ENCODE results near the gene MYO1E. TPM values are rescaled to one million over a fixed set of nuclear protein-coding genes. Genes with fewer than 3 reads are reported as not detected.
"Not testable (repeated sequence)": the region's sequence is repeated elsewhere in the genome, so short reads cannot be mapped to it uniquely, and the experiment has no call there.

Gene MYO1E
- total and polyA plus RNA-seq, 4 donors = 28.7 to 46.1 (median 38.7) TPM

- no peak overlapping the region for H3K27ac ChIP-seq (ENCODE audit: low read depth, low read length)
- no peaks in the 10 kb centered on the region for H3K4me1 ChIP-seq (ENCODE audit: control insufficient read depth, insufficient read depth, low read length)
- DNase-seq (ENCODE audit: low read depth in 4 of 6, low spot score in 6 of 6) = peak in 1 of 6 donors; percentile 55
- peaks cover 6% of the 10 kb centered on the region for H3K36me3 ChIP-seq (ENCODE audit: control insufficient read depth, insufficient read depth, low read length)
- H3K9me3 ChIP-seq (ENCODE audit: control insufficient read depth, insufficient read depth, low read length) = no peaks in the 10 kb centered on the region
- WGBS (ENCODE audit: insufficient coverage) = no CpG with 5 or more reads among the region's 2 CpGs
- no peak overlapping the region for H3K4me3 ChIP-seq (ENCODE audit: low read depth, low read length)
- no peaks in the 10 kb centered on the region for H3K27me3 ChIP-seq (ENCODE audit: control insufficient read depth, insufficient read depth, low read length)
Observed at GRCh38 chr15:59148153-59148833, 224.4 kb downstream of the MYO1E start.

- WGBS (ENCODE audit: insufficient coverage) = 90% methylated on average over 3 of the region's 5 CpGs
- Histone ChIP-seq H3K9me3 (ENCODE audit: control insufficient read depth, insufficient read depth, low read length) (no peaks in the 10 kb centered on the region), H3K4me1 (ENCODE audit: control insufficient read depth, insufficient read depth, low read length) (no peaks in the 10 kb centered on the region), H3K27ac (ENCODE audit: low read depth, low read length) (no peak overlapping the region), H3K4me3 (ENCODE audit: low read depth, low read length) (no peak overlapping the region), H3K36me3 (ENCODE audit: control insufficient read depth, insufficient read depth, low read length) (peaks cover 8% of the 10 kb centered on the region), H3K27me3 (ENCODE audit: control insufficient read depth, insufficient read depth, low read length) (no peaks in the 10 kb centered on the region)
- no peak for DNase-seq (ENCODE audit: low read depth in 4 of 6, low spot score in 6 of 6)
Observed at GRCh38 chr15:59147666-59148065, 225.0 kb downstream of the MYO1E start.

- not testable (repeated sequence) for H3K9me3 ChIP-seq (ENCODE audit: control insufficient read depth, insufficient read depth, low read length); H3K4me3 ChIP-seq (ENCODE audit: low read depth, low read length); H3K27me3 ChIP-seq (ENCODE audit: control insufficient read depth, insufficient read depth, low read length); H3K36me3 ChIP-seq (ENCODE audit: control insufficient read depth, insufficient read depth, low read length); H3K27ac ChIP-seq (ENCODE audit: low read depth, low read length); H3K4me1 ChIP-seq (ENCODE audit: control insufficient read depth, insufficient read depth, low read length)
- WGBS (ENCODE audit: insufficient coverage) = 100% methylated on average over 2 of the region's 10 CpGs
- DNase-seq (ENCODE audit: low read depth in 4 of 6, low spot score in 6 of 6) = peak in 2 of 6 donors; percentile 50 to 60
Observed at GRCh38 chr15:59144594-59144993, 228.1 kb downstream of the MYO1E start.

DNA sequence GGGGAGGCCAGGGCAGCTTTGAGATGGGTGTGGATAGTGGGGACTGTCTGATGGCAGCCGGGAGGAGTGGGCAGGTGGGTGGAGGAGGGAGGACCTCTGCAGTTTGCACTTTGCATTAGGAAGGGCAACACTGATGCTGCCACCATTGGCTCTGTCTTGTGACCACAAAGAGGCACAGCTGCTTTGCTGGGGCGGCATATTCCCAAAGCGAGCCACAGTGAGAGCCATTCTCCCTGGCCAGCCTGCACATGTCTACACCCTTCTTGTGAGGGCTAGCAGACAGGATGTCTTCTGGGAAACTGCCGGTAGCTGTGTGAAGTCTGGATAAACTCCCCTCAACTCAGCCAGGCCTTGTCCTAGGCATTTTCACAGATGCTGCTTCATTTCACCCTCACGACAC is 229.4 kb downstream of the MYO1E start:
- WGBS (ENCODE audit: insufficient coverage) = 93% methylated on average over 5 of the region's 5 CpGs
- H3K27ac ChIP-seq (ENCODE audit: low read depth, low read length) = no peak overlapping the region
- H3K9me3 ChIP-seq (ENCODE audit: control insufficient read depth, insufficient read depth, low read length) = no peaks in the 10 kb centered on the region
- peaks cover 6% of the 10 kb centered on the region for H3K36me3 ChIP-seq (ENCODE audit: control insufficient read depth, insufficient read depth, low read length)
- DNase-seq (ENCODE audit: low read depth in 4 of 6, low spot score in 6 of 6) = no peak
- peaks cover 4% of the 10 kb centered on the region for H3K4me1 ChIP-seq (ENCODE audit: control insufficient read depth, insufficient read depth, low read length)
- H3K4me3 ChIP-seq (ENCODE audit: low read depth, low read length) = no peak overlapping the region
- H3K27me3 ChIP-seq (ENCODE audit: control insufficient read depth, insufficient read depth, low read length) = no peaks in the 10 kb centered on the region

- Histone ChIP-seq H3K9me3 (ENCODE audit: control insufficient read depth, insufficient read depth, low read length) (no peaks in the 10 kb centered on the region), H3K27me3 (ENCODE audit: control insufficient read depth, insufficient read depth, low read length) (no peaks in the 10 kb centered on the region), H3K36me3 (ENCODE audit: control insufficient read depth, insufficient read depth, low read length) (peaks cover 14% of the 10 kb centered on the region), H3K27ac (ENCODE audit: low read depth, low read length) (no peak overlapping the region), H3K4me3 (ENCODE audit: low read depth, low read length) (no peak overlapping the region), H3K4me1 (ENCODE audit: control insufficient read depth, insufficient read depth, low read length) (peaks cover 4% of the 10 kb centered on the region)
- 32% methylated on average over 3 of the region's 9 CpGs for WGBS (ENCODE audit: insufficient coverage)
- peak in 2 of 6 donors; percentile 33 to 73 for DNase-seq (ENCODE audit: low read depth in 4 of 6, low spot score in 6 of 6)
Observed at GRCh38 chr15:59140422-59141226, 232.0 kb downstream of the MYO1E start.

GRCh38 chr15:59138243-59138642 is 234.4 kb downstream of the MYO1E start:
- H3K36me3 ChIP-seq (ENCODE audit: control insufficient read depth, insufficient read depth, low read length) = peaks cover 13% of the 10 kb centered on the region
- no peaks in the 10 kb centered on the region for H3K27me3 ChIP-seq (ENCODE audit: control insufficient read depth, insufficient read depth, low read length)
- no peak overlapping the region for H3K27ac ChIP-seq (ENCODE audit: low read depth, low read length)
- no peak for DNase-seq (ENCODE audit: low read depth in 4 of 6, low spot score in 6 of 6)
- no peaks in the 10 kb centered on the region for H3K9me3 ChIP-seq (ENCODE audit: control insufficient read depth, insufficient read depth, low read length)
- 63% methylated on average over 7 of the region's 7 CpGs for WGBS (ENCODE audit: insufficient coverage)
- H3K4me1 ChIP-seq (ENCODE audit: control insufficient read depth, insufficient read depth, low read length) = peaks cover 4% of the 10 kb centered on the region
- H3K4me3 ChIP-seq (ENCODE audit: low read depth, low read length) = no peak overlapping the region

DNA sequence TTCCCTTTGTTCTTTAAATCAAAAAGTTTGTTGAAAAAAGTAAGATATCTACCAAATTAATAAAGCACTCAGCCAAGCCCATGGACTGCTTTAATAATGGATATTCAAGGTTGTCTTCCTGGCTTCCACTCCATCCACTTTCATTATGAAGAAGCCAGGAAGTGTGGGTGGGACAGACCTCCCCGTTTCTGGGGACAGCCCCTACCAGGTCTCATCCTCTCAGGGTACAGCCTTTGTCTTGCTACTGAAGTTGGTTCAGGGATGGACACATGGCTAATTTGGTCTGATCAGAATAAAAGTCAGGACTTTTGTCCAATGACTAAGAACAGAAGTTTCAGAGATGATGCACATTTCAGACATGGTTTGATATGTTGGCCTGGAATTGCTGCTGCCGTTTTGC is 235.1 kb downstream of the MYO1E start:
- no peak for DNase-seq (ENCODE audit: low read depth in 4 of 6, low spot score in 6 of 6)
- H3K4me1 ChIP-seq (ENCODE audit: control insufficient read depth, insufficient read depth, low read length) = peaks cover 4% of the 10 kb centered on the region
- no peak overlapping the region for H3K27ac ChIP-seq (ENCODE audit: low read depth, low read length)
- 63% methylated on average over 1 of the region's 2 CpGs for WGBS (ENCODE audit: insufficient coverage)
- no peak overlapping the region for H3K4me3 ChIP-seq (ENCODE audit: low read depth, low read length)
- no peaks in the 10 kb centered on the region for H3K27me3 ChIP-seq (ENCODE audit: control insufficient read depth, insufficient read depth, low read length)
- peaks cover 11% of the 10 kb centered on the region for H3K36me3 ChIP-seq (ENCODE audit: control insufficient read depth, insufficient read depth, low read length)
- no peaks in the 10 kb centered on the region for H3K9me3 ChIP-seq (ENCODE audit: control insufficient read depth, insufficient read depth, low read length)

GRCh38 chr15:59133929-59134427 is 238.7 kb downstream of the MYO1E start:
- H3K4me1 ChIP-seq (ENCODE audit: control insufficient read depth, insufficient read depth, low read length) = no peaks in the 10 kb centered on the region
- no peak overlapping the region for H3K27ac ChIP-seq (ENCODE audit: low read depth, low read length)
- no peak overlapping the region for H3K4me3 ChIP-seq (ENCODE audit: low read depth, low read length)
- H3K27me3 ChIP-seq (ENCODE audit: control insufficient read depth, insufficient read depth, low read length) = no peaks in the 10 kb centered on the region
- H3K9me3 ChIP-seq (ENCODE audit: control insufficient read depth, insufficient read depth, low read length) = peaks cover 2% of the 10 kb centered on the region
- DNase-seq (ENCODE audit: low read depth in 4 of 6, low spot score in 6 of 6) = no peak
- peaks cover 16% of the 10 kb centered on the region for H3K36me3 ChIP-seq (ENCODE audit: control insufficient read depth, insufficient read depth, low read length)
- WGBS (ENCODE audit: insufficient coverage) = 95% methylated on average over 6 of the region's 6 CpGs

DNA sequence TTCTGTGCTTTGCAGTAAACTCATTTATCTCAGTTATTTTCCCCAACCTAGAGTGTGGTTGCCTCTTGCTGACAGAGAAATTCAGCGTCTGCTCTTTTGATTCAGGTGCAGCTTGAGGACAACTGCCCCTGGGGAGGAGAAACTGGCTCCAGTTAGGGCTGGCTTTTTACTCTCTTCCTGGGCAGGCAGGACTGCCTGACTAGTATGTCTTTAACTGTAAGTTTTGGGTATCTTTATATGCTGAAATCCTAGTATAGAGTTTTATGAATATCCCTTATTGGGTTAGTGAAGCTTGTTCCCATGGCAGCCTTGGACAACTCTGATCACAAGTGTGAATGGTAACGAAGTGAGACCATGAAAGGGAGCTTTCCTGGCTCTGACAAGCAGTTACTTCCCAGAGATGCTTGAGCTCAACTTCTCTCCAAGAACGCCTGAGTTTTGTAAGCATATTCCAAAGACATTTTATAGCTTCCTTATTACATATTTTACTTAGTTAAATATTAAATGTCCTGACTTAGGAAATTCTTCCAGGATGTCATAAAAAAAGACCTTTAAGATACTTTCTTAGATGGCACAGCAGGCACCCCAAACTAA is 240.6 kb downstream of the MYO1E start:
- Histone ChIP-seq H3K27ac (ENCODE audit: low read depth, low read length) (no peak overlapping the region), H3K36me3 (ENCODE audit: control insufficient read depth, insufficient read depth, low read length) (peaks cover 12% of the 10 kb centered on the region), H3K4me3 (ENCODE audit: low read depth, low read length) (no peak overlapping the region), H3K4me1 (ENCODE audit: control insufficient read depth, insufficient read depth, low read length) (no peaks in the 10 kb centered on the region), H3K27me3 (ENCODE audit: control insufficient read depth, insufficient read depth, low read length) (no peaks in the 10 kb centered on the region), H3K9me3 (ENCODE audit: control insufficient read depth, insufficient read depth, low read length) (peaks cover 2% of the 10 kb centered on the region)
- peak in 1 of 6 donors; percentile 62 for DNase-seq (ENCODE audit: low read depth in 4 of 6, low spot score in 6 of 6)
- 86% methylated on average over 2 of the region's 3 CpGs for WGBS (ENCODE audit: insufficient coverage)
